HFF-Myc (cell line): ENCODE data around the gene SYNDIG1.

Source experiments
- DNase-seq: peaks from one replicate; pipeline ENCODE4 v3.0.0-alpha.2; 2011; ENCODE audit warnings: low read depth; ENCODE audit errors: extremely low read depth
- H3K4me3 ChIP-seq: replicated peaks from 2 replicates; pipeline ENCODE4 v1.5.1; 2011; ENCODE audit warnings: low read depth, mild to moderate bottlenecking, control low read depth, low read length
- CTCF ChIP-seq: IDR thresholded peaks from 2 replicates; pipeline ENCODE4 v1.5.1; 2012; ENCODE audit warnings: mild to moderate bottlenecking, low read depth, low read length, control low read depth; ENCODE audit errors: missing control alignments

The SYNDIG1 gene

DNA sequence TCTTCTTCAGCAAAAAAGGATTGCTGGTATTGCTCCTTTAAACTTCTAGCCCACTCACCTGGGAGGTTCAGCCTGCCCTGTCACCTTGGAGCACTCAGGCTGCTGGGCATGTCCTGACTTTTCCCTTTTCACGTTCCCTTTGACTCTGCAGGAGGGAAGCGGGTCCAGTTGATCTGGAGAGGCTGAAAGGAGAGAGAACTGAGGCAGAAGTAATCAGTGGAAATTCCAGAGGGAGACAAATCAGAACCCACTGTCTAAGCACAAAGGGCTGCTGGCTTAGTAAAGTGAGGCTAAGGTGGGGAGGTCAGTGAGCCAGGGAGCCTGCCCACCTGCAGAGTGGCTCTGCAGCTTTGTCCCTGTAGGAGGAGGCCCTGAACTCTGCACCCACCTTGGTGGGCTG is 9.7 kb upstream of the SYNDIG1 start:
- TF ChIP-seq CTCF = no peak
- H3K4me3 ChIP-seq = no peak overlapping the region
- no peak for DNase-seq

DNA sequence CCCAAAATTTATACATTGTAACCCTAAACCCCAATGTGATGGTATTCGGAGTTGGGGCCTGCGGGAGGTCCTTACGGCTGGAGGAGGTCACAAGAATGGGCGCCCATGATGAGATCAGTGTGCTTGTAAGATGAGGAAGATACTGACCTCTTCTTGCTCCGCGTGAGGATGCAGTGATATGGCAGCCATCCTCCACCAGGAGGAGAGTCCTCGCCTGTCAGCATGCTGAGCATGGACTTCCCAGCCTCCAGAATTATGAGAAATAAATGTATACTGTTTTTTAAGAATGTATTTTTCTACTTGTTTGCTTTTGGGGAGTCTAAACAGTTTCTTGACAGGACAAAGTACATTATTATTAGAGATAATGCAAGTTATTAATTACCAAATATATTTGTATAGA is 8.7 kb upstream of the SYNDIG1 start:
- DNase-seq = no peak
- TF ChIP-seq CTCF = no peak
- no peak overlapping the region for H3K4me3 ChIP-seq

GRCh38 chr20:24461848-24462247 is 7.6 kb upstream of the SYNDIG1 start:
- TF ChIP-seq CTCF = no peak
- H3K4me3 ChIP-seq = no peak overlapping the region
- no peak for DNase-seq

DNA sequence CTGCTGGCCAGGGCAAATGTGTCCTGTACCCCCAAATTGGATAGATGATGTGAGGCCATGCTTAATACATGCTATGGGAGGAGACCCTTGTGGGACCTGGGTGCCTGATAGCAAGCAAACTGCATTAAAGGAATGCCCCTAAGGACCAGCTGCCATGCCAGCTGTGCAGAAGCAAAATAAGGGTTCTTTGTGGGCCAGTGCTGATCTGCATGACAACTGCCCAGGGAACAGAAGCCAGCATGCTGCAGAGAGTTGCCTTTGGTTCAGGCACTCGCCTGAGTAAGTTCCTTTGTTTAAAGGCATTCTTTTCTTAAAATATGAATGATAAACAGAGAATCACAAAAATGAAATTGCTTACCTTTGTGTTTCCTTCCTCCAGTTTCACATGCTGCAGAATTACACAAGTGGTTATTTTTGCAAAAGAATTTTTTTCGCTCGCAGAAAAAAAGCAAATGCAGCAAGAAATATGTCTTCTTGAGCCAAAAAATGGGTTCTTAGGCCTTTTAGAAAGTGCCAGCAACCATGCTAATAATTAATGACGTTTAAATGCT is 6.9 kb upstream of the SYNDIG1 start:
- H3K4me3 ChIP-seq = no peak overlapping the region
- no peak for TF ChIP-seq CTCF
- DNase-seq = no peak

DNA sequence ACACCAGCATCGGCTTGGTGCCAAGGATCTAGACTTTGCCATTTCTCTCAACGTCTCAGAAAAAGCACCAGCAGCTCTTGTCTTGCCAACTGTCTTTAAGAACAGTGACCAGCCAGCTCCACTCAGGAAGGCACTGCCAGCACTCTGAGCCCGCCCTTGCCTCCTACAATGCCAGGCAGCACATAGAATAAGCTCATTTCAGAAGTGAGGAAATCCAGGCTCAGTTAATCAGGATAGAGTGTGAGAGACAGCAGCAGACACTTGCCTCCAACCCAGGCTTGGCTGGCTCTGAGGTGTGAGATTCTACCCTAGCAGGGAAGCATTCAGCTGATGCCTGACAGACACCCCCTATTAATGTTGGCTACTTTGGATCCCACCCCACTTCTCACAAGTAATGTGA is 4.3 kb upstream of the SYNDIG1 start:
- no peak overlapping the region for H3K4me3 ChIP-seq
- no peak for DNase-seq
- TF ChIP-seq CTCF = no peak

- no peak for TF ChIP-seq CTCF
- no peak overlapping the region for H3K4me3 ChIP-seq
- DNase-seq = no peak
These were observed 3.7 kb upstream of the SYNDIG1 start for GRCh38 chr20:24465730-24466129.
